EH (cell line): ENCODE measurements around the gene CSTB.

Experiments used
- DNase-seq: peaks from one replicate; pipeline ENCODE4 v3.0.0-alpha.2; 2015; ENCODE audit warnings: low read depth

The CSTB gene

DNA sequence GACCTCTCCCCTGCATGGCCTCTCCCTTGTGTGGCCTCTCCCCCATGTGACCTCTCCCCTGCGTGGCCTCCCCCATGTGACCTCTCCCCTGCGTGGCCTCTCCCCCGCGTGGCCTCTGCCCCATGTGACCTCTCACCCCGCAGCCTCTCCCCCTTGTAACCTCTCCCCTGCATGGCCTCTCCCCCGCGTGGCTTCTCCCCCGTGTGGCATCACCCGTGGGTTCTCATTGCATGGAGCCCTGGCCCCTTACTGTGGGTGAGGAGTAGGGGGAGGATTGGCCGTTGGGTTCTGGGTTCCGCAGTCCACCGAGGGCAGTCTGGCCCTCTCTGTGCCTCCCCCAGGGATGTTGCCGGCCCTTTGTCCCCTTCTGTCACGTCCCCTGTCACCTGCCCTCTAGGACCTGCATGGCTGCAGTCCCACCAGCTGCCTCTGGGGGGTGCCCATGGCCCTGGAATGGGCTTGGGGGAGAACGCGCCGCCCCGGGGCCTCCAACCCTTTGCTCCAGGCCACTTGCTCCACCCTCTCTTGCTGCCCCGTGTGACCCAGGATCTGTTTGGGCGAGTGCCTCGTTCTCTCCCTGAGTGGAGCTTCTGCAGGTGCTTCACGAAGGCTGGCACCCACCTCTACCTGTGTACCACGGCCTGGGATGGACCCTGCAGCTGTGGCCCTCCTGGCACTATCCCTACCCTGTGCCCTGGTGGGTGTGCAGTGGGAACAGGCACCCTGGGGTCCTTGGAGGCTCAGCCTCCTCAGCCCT, 34.6 kb upstream of the CSTB start:
- peak; percentile 67 for DNase-seq

DNA sequence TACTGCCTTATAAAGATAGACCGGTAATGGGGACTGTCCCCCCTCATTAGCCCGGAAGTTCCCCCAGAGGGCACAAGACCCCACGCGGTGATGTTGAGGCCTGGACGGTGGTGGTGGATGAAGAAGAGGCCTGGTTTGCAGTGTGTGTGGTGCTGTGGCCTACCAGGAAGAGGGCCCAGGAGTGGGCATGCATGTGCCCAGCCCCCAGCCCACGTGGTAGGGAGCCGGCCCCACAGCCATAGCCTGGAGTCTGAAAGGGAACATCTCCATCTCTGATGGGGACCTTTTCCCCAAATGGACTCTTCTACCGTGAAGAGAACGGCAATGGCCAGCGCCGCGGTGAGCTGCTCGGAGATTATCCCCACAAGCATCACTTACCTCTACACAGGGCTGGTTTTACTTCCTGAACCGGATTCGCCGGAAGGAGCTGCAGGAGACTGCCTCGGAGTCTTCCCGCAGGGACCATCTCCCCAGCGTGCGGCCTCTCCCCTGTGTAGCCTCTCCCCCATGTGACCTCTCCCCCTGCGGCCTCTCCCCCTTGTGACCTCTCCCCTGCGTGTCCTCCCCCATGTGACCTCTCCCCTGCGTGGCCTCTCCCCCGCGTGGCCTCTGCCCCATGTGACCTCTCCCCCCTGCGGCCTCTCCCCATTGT, 33.9 kb upstream of the CSTB start:
- DNase-seq, result no peak

DNA sequence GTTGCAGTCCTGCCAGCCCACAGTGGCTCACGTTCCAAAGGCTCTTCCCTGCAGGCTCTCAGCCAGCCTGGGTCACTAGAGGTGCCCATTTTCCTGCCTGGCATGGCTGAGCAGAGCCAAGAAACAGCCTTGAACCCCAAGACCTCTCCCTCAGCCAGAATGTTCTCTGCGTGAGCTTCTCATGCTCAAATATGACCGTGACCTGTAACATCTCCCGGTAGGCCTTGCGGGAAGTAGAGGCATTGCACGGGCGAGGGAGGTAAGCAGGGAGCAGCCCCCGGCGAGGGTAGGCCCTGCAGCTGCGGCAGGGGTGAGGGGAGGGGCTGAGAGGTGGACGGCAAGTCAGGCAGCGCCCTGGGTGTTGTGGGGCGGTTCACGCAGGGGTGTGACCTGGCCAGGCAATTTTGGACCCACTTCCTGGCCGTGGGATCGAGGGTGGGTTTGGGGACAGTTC, 33.3 kb upstream of the CSTB start:
- DNase-seq, result no peak

DNA sequence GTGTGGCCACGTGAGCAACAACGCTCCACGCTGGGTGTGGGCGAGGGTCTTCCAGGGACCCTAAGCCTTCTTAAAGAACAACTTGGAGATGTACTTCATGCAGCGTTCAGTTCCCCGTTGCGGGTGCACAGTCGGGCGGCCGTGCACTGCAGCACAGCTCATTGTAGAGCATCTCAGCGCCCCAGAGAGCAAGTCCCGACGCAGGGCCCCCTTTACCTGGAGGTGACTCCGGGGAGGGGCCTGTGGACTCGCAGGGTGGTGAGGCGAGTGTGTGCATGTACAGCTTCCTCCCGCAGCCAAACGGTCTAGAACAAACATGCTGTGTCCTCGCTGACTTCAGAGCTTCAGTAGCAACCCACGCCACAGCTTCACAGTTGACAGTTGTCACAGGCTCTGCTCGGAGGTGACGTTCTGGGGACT, 32.7 kb upstream of the CSTB start:
- DNase-seq, result no peak

DNA sequence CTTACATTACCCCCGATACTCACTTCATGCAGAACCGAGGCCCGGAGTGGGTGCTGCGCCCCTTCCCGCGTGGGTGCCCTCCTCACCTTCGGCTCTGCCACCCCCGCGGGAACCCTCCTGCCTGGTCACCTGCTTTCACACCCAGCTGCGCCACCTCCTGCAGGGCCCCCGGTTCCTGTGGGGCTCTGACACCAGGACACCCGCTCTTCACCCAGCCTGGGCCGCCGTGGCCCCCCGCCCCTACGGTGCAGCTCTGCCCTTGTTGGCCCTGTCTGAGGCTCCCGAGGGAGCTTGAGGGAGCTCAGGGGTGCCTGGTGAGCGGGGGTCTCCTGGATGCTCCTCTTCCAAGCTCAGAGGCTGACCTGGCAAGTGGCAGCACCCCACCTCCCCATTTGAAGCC, 32.3 kb upstream of the CSTB start:
- no peak for DNase-seq

DNA sequence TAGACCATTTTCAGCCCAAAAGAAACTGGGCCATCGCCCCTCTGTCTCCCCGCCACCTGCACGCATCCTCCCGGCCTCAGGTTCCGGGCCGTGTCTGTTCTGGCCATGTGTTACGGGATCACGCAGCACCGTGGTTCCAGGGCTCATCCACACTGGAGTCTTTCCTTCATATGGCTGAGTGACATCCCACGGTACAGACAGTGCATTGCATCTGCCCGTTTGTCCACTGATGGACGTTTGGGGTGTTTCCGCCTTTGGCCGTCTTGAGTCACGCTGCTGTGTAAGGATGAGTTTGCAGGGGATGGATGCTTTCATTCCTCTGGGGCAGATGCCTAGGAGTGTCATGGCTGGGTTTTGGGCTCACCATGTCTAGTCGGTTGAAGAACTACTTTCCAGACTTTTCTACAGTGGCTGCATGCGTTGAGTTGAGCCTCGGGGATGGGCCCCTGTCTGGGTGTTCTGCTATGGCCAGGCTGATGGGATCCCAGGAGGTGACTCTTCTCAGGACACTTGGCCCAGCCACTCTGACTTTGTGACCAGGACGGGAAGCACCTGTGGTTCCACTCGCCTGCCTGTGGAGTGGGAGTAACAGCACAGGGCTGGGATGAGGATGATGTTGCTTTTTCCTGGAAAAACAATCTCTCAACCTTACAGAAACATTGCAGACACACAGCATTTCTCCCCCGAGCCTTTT, 30.1 kb upstream of the CSTB start:
- DNase-seq, result no peak

DNA sequence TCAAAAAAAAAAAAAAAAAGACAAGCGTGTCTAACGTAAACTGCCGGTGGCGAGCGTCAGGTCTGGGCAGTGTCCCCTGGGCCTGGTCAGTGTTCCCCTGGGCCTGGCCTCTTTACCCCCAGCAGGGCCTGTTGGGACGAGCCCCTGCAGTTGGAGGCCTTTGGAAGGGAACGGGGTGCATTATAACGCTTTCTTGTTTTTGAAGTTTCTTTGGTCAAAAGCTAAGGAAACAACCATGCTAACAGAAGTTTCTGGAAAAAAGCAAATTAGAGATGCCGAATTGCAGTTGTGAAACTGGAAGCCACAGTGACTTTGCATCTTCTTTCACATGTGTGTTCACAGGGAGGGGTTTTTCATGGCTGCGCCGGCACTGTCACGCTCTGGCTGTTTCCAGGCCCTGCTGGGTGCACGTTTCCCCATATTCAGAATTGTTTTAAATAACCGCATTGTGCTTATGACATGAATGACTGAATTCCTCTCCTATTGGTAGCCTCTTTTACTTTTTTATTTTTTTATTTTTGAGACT, 29.2 kb upstream of the CSTB start:
- DNase-seq, result no peak

DNA sequence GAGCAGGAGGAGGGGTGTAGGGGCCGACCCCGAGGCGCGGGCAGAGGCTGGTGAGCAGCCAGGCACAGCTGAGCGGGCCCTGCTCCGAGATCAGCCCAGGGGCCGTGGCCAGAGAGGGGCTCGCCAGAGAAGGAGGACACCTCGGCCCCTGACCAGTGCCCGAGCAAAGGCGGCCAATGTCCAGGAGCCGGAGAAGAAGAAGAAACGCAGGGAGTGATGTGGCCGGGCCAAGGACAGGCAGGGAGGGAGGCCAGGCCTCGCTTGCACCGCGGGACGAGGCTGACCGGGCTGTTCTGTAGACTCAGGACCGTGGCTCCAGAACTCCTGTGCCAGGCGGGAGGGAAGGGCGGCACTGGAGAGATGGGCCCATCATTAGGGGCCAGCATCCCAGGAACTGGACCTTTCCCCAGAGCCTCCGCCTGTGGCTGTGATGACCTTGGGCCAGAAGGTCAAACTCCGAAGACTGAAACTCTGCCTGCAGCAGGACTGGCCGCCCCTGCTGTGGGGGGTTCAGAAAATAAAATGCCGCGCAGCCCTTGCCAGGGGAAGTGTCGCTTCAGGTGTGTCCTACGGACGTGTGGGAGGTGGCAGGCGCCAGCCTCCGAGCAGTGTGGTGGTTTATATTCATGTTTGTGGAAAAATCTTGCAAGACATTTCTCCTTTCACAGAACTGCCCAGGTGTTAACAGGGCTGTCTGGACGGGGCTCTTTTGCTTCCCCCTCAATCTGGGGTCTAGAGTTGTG, 27.6 kb upstream of the CSTB start:
- no peak for DNase-seq

DNA sequence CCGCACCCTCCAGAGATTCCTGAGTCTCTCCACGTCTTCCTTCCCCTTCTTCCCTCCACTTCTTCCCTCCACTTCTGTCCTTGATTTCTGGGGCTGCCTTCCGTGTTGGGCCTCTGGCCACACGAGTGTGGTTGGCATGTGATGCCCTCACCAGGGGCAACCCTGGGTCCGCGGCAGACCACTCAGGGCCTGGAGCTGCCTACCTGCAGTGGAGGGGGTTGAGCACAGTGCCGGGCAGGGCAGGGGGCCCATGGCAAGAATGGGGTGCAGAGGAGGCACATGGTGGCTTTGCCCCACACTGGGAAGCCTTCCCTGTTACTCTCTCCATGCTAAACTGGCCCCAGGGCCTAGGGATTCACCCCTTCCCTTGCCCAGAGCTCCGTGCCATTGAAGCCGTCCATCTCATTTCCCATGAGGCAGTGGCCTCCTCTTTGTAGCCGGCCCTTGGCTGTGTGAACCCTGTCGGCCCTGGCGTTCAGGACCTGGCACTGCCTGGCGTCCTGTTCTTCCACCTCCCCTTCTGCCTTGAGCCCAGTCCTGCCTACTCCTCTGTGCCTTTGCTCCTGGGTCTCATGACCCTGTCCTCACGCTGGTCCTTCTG, 26.7 kb upstream of the CSTB start:
- DNase-seq, result no peak

DNA sequence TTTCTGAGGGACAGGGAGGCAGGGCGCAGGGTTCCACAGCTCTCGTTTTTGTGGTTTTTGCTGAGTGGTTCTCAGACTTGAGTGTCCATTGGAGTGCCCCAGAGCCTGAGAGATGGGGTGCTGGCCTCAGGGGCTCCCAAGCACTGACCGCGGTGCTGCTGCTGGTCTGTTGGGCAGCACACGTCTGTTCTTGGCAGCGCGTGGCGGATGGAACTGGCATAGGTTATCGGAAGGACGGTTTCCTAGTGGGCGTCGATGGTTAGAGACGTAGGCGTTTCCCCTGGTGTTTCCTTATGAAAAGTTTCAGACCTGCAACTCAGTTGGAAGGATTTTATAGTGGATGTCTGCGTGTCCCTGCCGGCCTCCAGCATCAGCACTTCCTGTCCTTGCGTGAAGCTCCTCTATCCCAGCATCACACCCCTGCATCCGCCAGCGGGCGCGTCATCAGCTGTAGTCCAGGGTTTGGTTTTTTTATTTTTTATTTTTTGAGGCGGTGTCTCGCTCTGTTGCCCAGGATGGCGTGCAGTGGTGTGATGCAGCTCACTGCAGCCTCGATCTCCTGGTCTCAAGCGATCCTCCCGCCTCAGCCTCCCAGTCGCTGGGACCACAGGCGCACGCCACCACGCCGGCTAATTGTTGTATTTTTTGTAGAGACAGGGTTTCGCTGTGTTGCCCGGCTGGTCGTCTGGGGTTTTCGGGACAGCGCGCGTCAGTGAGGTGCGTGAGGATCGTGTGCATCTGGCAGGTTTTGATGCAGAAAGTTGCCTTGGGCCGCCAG, 25.1 kb upstream of the CSTB start:
- no peak for DNase-seq

DNA sequence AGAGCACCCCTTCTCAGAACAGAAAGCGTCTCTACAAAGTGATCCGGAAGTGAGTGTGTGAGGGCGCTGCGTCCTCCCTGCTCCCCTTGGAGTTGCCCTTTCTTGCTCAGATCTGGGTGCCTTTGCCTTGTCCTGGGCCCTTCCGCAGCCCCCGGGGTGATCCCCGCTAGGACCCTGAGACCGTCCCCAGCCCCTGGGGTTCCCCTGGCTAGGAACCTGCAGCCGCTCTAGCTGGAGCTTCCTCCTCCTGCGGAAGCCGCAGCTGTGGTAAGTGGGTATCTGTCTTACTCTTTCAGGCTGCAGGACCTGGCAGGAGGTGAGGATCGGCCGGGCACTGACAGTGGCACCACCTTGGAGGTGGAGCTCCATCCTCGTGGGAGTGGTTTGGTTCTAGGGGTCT, 24.5 kb upstream of the CSTB start:
- DNase-seq, result no peak

DNA sequence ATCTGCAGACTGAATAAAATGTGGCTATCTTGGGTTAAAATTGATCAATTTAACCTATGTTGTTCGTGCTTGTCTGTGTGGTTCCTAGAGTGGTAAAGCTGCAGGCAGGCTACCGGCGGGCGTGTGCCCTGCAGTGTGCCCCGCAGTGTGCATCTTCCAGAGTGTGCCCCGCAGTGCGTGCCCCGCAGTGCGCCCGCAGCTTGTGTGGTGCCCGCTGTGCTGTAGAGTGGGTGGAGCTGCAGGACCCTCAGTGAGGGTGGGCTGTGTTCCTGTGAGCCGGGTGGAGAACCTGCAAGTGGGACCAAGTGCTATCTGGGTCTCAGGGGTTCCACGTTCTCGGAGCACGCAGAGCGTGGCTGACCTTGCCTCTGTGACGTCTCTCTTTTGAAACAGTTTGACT, 24.0 kb upstream of the CSTB start:
- DNase-seq, result no peak

DNA sequence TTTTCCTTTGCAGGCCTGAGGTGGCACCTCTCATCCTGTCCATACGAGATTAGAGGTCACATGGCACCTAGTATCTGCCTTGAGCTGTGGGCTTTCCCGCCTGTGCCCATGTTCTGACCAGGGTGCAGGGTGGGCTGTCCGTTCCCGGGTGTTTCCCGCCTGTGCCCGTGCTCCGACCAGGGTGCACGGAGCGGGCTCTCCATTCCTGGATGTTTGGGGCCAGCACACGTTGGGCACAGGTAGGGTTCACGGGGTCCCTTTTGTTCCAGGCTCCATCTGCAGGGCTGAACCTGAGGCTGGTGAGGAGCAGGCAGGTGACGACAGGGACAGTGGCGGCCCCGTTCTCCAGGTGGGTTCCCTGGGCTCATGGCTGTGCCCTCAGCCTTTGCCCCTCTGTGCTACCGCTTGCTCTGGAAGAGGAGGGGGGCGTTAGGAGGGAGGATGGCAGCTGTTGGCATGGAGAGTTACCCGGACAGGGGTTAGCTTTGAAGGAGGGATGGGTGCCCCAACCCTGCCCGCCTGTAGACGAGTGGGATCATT, 23.3 kb upstream of the CSTB start:
- no peak for DNase-seq

DNA sequence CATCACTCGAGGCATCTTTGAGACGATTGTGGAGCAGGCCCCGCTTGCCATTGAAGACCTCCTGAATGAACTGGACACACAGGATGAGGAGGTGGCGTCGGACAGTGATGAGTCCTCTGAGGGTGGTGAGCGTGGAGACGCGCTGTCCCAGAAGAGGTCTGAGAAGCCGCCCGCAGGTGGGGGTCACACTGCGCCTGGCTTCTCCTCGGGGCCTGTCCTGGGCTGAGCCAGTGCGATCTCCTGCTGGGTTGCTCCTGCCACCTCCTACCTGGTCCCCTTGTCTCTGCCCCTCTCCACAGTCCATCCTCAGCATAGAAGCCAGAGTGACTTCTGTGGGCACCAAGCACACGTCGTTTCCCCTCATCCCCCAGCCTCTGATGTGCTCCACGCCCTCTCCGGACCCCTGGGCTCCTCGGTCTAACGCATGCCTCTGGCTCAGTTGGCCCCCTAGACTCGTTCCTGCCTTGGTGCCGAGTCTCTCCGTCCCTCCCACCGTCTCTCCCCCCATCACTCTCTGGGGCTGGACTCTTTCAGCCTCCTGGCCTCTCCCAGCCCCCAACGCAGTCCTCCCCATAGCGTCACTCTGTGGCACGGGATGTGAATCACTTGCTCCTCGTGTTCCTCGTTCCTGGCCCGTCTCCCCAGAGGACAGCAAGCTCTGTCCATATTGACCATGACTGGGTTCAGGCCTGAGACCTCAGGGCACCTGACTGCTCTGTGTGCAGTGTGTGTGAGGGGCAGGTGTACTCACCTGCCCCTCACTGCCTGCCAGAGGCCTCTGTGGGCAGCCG, 22.0 kb upstream of the CSTB start:
- DNase-seq, result no peak

DNA sequence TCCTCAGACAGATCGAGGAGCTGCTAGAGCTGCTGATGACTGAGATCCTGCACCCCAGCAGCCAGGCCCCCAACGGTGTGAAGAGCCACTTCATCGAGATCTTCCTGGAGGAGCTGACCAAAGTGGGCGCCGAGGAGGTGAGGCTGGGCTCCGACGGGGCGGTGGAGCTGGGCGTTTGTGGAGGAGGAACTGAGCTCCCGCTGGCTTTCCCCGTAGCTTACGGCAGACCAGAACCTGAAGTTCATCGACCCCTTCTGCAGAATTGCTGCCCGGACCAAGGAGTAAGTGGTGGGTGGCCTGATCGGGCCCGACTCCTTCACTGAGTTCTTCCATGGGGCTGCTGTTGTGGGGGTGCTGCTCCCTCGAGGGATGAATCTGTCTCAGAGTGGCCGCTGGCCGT, 21.3 kb upstream of the CSTB start:
- no peak for DNase-seq

DNA sequence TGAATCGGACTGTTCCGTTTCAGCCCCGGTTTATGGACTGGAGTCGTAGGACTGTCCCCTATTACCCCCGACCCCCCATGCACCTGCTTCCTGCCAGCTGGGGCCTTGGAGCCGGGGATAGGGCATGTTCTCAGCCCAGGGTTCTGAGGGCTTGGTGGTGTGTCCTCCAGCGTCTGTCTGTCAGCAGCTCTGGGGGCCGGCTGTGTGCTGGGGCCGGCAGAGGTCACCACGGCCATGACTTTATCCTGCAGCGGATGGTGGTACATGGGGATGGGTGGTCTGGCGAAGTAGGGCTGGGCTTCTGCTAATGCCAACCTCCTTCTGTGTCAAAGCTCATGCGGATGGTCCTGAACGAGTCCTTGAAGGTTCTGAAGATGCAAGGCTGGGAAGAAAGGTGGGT, 18.7 kb upstream of the CSTB start:
- DNase-seq, result no peak

DNA sequence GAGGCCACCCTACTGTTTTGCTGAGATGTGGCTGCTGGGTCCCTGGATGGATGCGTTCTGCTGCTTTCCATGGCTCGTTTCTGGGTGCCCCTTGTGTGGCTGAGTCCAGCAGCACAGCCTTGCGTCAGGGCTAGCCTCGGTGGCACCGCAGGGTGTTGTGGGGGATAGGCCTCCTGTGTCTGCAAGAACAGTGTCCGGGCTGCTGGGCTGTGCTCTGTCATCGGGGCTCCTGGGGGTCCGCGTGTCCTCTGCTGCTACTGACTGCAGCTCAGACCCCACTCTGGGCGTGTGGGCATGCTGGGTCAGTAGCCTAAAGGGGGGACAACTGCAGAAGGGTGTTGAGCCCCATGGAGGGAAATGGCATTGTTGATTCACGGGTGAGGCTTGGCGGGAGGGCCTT, 18.2 kb upstream of the CSTB start:
- DNase-seq, result no peak

DNA sequence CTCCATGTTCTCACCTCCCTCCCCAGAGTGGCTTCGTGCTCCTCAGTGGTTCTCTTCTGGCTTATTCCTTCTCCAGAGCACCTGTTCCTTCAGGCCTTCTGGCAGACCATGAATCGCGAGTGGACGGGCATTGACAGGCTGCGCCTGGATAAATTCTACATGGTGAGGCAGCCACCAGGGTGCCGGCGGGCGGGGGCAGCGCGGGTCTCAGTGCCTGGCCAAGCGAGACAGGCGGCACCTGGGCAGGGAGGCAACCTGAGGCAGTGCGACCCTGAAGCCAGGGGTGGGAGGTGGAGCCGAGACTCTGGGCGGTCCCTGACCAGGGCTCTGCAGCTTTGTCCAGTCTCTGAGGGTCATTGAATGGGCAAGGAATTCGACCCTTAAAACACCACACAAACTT, 17.1 kb upstream of the CSTB start:
- DNase-seq, result no peak

DNA sequence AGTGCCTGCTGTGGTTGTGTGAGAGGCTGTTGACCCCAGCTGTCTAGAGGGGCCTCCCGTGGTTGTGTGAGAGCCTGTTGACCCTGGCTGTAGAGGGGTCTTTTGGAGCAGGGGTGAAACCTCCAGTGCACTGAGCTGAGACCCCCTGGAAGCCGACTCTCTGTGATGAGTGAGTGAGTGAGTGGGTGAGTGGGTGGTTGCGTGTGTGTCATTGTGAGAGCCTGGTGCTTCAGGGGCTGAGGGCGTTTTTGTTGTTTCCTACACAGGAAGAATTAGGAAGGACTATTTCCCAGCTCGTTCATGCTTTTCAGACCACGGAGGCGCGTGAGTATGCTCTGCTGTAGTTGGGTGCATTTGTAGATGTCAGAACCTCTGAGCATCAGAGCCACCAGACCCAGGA, 16.3 kb upstream of the CSTB start:
- no peak for DNase-seq

DNA sequence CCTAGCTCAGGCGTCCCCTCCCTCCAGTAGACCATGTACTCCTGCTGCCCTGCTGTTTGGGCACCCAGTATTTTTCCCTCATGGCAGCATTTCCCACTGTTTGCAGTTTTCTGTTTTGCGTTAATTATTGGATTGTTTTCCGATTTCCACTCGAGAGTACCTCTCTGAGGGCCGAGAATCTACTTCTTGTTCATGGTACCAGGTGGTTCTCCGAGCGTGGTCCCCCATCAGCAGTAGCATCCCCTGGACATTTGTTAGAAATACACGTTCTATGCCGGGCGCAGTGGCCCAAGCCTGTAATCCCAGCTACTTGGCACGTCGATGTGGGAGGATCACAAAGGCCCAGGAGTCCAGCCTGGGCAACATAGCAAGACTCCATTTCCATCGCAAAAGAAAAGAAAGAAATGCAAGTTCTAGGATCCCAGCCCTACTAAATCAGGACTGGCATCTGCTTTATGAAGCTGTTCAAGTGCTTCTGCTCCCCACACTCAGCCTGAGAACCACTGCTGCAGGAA, 14.0 kb upstream of the CSTB start:
- peak; percentile 18 for DNase-seq
